BLaER1 (cell line): Measurements from ENCODE around the gene NEU2.

Experiments
- H3K27ac ChIP-seq: shearing (Covaris generic); formaldehyde crosslinking; 2 replicates; pipeline ENCODE4 v1.8.1; 2022
- H3K27me3 ChIP-seq: shearing (Covaris generic); formaldehyde crosslinking; 2 replicates; pipeline ENCODE4 v1.8.1; 2022
- H3K36me3 ChIP-seq: shearing (Covaris generic); formaldehyde crosslinking; 2 replicates; pipeline ENCODE4 v1.8.1; 2022
- H3K4me1 ChIP-seq: shearing (Covaris generic); formaldehyde crosslinking; 2 replicates; pipeline ENCODE4 v1.8.1; 2022
- H3K4me2 ChIP-seq: shearing (Covaris generic); formaldehyde crosslinking; 2 replicates; pipeline ENCODE4 v1.8.1; 2022
- H3K4me3 ChIP-seq: shearing (Covaris generic); formaldehyde crosslinking; 2 replicates; pipeline ENCODE4 v1.8.1; 2022
- H3K9ac ChIP-seq: shearing (Covaris generic); formaldehyde crosslinking; 2 replicates; pipeline ENCODE4 v1.8.1; 2022
- H3K9me3 ChIP-seq: shearing (Covaris generic); formaldehyde crosslinking; 2 replicates; pipeline ENCODE4 v1.8.1; 2022
- H4K20me1 ChIP-seq: shearing (Covaris generic); formaldehyde crosslinking; 2 replicates; pipeline ENCODE4 v1.8.1; 2022
- Cebpa-rat ChIP-seq: shearing (Covaris generic); IDR thresholded peaks from 2 replicates; pipeline ENCODE4 v1.8.1; 2022

Gene NEU2

DNA sequence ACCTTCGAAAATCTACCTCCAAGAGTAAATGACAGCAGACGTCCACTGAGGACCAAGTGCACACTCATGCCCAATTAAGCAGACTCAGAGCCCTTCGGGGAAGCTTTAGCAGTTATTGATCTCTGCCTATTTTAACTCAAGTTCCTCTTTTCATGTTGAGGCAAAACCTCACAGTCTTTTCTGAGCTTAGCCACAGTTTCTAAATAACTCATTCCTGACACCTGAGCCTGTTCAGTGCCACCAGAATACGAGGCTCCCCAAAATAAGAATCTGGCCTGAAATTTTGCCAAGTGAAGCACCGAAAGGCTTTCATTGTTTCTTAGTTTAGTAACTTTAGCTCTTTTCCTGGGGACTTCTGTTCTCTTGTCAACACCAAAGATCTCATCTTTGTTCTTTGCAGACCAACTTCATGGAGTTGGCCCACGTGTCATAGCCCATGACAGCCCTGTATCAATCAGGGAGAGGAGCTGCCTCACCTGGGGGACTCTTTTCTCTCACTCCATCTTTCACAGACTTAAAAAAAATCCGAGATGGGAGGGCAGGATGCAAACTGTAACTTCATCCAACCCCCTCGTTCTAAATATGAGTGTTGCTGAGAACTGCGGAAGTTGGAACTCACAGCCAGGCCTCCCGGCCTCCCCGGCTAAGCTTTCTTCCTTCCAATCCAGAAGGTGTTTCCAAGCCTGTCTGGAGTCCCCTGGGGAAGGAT lies 49.9 kb downstream of the NEU2 start:
- peaks cover 57% of the 10 kb centered on the region for H3K36me3 ChIP-seq
- peak overlapping the region; percentile 44; the same call in 1 of the 2 replicates for H3K4me3 ChIP-seq
- peaks cover 13% of the 10 kb centered on the region; the same call in 1 of the 2 replicates for H4K20me1 ChIP-seq
- no peaks in the 10 kb centered on the region for H3K9me3 ChIP-seq
- H3K4me2 ChIP-seq, result peak overlapping the region; percentile 89
- no peak for TF ChIP-seq Cebpa-rat
- peak overlapping the region; percentile 90 for H3K27ac ChIP-seq
- H3K4me1 ChIP-seq, result peaks cover 95% of the 10 kb centered on the region
- peak overlapping the region; percentile 78 for H3K9ac ChIP-seq
- no peaks in the 10 kb centered on the region for H3K27me3 ChIP-seq

- Histone ChIP-seq H3K4me1 (peaks cover 87% of the 10 kb centered on the region), H3K36me3 (peaks cover 61% of the 10 kb centered on the region), H3K4me2 (peak overlapping the region; percentile 89), H3K9me3 (no peaks in the 10 kb centered on the region), H3K4me3 (peak overlapping the region; percentile 44; the same call in 1 of the 2 replicates), H4K20me1 (peaks cover 13% of the 10 kb centered on the region; the same call in 1 of the 2 replicates), H3K9ac (peak overlapping the region; percentile 78), H3K27ac (peak overlapping the region; percentile 90), H3K27me3 (no peaks in the 10 kb centered on the region)
- no peak for TF ChIP-seq Cebpa-rat
These were observed 50.7 kb downstream of the NEU2 start for GRCh38 chr2:233082931-233083755.

- Histone ChIP-seq H3K4me2 (peak overlapping the region; percentile 89), H3K4me3 (peak overlapping the region; percentile 44), H3K9ac (peak overlapping the region; percentile 78), H3K9me3 (no peaks in the 10 kb centered on the region), H3K27ac (peak overlapping the region; percentile 90), H3K36me3 (peaks cover 62% of the 10 kb centered on the region), H4K20me1 (peaks cover 15% of the 10 kb centered on the region; the same call in 1 of the 2 replicates), H3K4me1 (peaks cover 81% of the 10 kb centered on the region), H3K27me3 (no peaks in the 10 kb centered on the region)
- TF ChIP-seq Cebpa-rat, result no peak
These were observed 51.3 kb downstream of the NEU2 start for GRCh38 chr2:233083782-233084181.

- TF ChIP-seq Cebpa-rat, result peak; percentile 91
- Histone ChIP-seq H3K9me3 (no peaks in the 10 kb centered on the region), H3K27ac (peak overlapping the region; percentile 90), H3K27me3 (no peaks in the 10 kb centered on the region), H3K4me2 (peak overlapping the region; percentile 89), H4K20me1 (peaks cover 18% of the 10 kb centered on the region; the same call in 1 of the 2 replicates), H3K36me3 (peaks cover 63% of the 10 kb centered on the region), H3K4me1 (peaks cover 74% of the 10 kb centered on the region), H3K9ac (peak overlapping the region; percentile 78), H3K4me3 (peak overlapping the region; percentile 44)
These were observed 52.0 kb downstream of the NEU2 start for GRCh38 chr2:233084488-233084887.
